Measurements from ENCODE around the gene TAS1R3.

TAS1R3 gene

DNA sequence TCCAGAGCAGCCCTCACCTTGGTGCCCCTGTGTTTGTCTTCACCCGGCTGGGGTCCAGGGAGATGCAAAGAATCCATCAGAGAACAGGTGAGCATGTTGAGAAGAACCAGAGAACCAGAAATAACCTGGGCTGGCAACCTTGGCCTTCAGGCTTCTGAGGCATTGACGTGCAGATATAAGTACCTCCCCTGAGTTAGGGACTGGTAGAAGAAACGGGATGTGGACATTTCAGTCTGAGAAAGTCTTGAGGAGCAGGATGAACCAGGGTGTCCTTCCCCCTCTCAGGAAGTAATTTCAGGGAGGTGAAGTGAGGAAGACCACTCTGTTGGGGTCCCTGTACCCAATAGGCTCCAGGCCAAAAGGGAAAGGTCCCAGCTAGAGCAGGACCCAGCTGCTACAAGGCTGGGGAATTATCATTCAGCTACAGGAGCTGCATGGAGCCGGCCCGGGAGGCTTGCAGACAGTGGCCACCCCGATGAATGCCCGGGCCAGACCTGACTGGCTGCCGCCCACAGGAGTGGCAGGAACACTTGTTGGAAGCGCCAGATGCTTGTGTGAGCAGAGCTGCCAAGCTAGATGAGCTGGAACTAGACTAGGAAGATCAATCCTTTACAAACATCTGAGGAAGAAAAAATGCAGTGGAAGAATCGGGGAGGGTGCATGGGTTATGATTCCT is 45.6 kb downstream of the TAS1R3 start:
- no peaks in the 10 kb centered on the region for H3K9me3 Mint-ChIP-seq
- H3K36me3 Mint-ChIP-seq (ENCODE audit: low read depth), result no peaks in the 10 kb centered on the region
- H3K4me3 Mint-ChIP-seq, result peak overlapping the region; percentile 56 to 69 (median 58)
- H3K27ac Mint-ChIP-seq, result peak overlapping the region in 1 of 3 experiments; percentile 48
- peaks cover 6% of the 10 kb centered on the region for H3K4me1 Mint-ChIP-seq
- no peaks in the 10 kb centered on the region for H3K27me3 Mint-ChIP-seq (ENCODE audit: low read depth)
- TF ChIP-seq, protein P1, sequence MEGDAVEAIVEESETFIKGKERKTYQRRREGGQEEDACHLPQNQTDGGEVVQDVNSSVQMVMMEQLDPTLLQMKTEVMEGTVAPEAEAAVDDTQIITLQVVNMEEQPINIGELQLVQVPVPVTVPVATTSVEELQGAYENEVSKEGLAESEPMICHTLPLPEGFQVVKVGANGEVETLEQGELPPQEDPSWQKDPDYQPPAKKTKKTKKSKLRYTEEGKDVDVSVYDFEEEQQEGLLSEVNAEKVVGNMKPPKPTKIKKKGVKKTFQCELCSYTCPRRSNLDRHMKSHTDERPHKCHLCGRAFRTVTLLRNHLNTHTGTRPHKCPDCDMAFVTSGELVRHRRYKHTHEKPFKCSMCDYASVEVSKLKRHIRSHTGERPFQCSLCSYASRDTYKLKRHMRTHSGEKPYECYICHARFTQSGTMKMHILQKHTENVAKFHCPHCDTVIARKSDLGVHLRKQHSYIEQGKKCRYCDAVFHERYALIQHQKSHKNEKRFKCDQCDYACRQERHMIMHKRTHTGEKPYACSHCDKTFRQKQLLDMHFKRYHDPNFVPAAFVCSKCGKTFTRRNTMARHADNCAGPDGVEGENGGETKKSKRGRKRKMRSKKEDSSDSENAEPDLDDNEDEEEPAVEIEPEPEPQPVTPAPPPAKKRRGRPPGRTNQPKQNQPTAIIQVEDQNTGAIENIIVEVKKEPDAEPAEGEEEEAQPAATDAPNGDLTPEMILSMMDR (IDR thresholded peaks at IDR 0.05; ENCODE audit: unreplicated experiment in 3 of 3), result no peak

DNA sequence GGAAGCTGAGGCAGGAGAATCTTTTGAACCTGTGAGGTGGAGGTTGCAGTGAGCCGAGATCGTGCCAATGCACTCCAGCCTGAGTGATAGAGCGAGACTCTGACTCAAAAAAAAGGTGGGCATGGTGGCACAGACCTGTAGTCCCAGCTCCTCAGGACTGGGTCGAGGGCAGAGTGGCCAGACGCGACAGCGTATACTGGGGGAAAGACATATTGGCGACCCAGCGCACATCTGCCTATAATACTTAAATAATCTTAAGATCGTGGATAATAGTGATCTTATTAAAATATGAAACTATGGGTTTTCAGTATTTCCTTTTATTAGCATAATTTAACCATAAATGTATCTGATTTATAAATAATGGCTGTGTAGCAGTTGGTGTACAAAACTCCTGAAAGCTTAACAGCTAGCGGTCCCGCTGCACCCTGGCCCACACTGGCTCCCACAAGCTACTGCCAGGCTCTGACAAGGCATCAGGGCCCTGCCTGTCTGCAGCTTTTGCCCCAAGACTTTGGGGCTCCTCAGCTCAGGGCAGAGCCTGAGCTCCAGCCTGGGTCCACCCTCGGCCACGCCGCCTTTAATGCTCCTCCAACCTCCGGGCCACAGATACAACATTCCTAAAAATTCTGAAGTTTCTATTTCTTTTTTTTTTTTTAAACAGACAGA is 46.6 kb downstream of the TAS1R3 start:
- no peaks in the 10 kb centered on the region for H3K36me3 Mint-ChIP-seq (ENCODE audit: low read depth)
- H3K9me3 Mint-ChIP-seq, result no peaks in the 10 kb centered on the region
- TF ChIP-seq, protein P1 (IDR thresholded peaks at IDR 0.05; ENCODE audit: unreplicated experiment in 3 of 3), result no peak
- peaks cover 6% of the 10 kb centered on the region for H3K4me1 Mint-ChIP-seq
- peak overlapping the region in 2 of 3 experiments; percentile 29 to 30 for H3K4me3 Mint-ChIP-seq
- H3K27me3 Mint-ChIP-seq (ENCODE audit: low read depth), result no peaks in the 10 kb centered on the region
- no peak overlapping the region for H3K27ac Mint-ChIP-seq

DNA sequence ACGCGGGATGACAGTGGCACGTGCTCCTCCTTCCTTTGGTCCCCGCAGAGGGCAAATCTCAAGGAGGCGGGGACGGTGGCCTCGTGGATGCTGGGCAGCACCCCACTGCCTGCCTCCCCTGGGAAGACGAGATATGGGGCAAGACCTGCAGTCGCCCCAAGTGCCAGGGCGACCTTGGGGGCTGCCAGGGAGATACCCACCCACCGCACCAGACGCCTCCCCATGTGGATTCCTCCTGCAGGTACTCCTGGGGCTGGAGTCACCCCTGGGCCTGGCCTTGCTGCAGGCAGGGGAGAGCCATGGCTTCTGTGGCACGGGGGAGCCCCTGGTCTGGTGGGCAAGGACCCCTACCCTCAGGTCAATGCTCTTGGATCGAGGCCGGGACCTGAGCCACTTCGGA is 49.8 kb downstream of the TAS1R3 start:
- TF ChIP-seq, protein P1 (IDR thresholded peaks at IDR 0.05; ENCODE audit: unreplicated experiment in 3 of 3), result no peak
- H3K36me3 Mint-ChIP-seq (ENCODE audit: low read depth), result peaks cover 12% of the 10 kb centered on the region
- H3K27me3 Mint-ChIP-seq (ENCODE audit: low read depth), result no peaks in the 10 kb centered on the region
- H3K27ac Mint-ChIP-seq, result no peak overlapping the region
- H3K9me3 Mint-ChIP-seq, result no peaks in the 10 kb centered on the region
- H3K4me3 Mint-ChIP-seq, result no peak overlapping the region
- no peaks in the 10 kb centered on the region for H3K4me1 Mint-ChIP-seq

DNA sequence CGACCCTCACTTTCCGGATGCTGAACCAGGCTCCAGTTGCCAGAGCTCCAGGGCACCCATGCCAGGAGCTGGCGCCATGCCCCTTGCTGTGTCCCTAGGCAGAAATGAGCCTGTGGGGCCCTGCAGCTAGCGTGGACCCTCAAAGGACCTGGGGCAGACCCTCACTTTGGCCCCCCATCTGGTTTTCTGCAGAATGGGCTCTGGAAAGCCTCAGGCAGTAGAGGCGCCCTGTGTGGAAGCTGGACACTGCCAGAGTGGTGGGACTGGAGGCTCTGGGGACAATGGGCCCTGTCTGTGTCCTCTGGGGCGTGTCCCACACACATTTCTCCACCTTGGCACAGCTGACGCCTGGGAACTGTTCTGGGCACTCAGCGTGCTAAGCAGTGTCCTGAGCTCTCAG is 50.2 kb downstream of the TAS1R3 start:
- Mint-ChIP-seq H3K36me3 (ENCODE audit: low read depth) (peaks cover 16% of the 10 kb centered on the region), H3K4me3 (no peak overlapping the region), H3K27ac (no peak overlapping the region), H3K9me3 (no peaks in the 10 kb centered on the region), H3K27me3 (ENCODE audit: low read depth) (no peaks in the 10 kb centered on the region), H3K4me1 (no peaks in the 10 kb centered on the region)
- TF ChIP-seq, protein P1 (IDR thresholded peaks at IDR 0.05; ENCODE audit: unreplicated experiment in 3 of 3), result no peak
